Lower leg skin (tissue), 4 donors: Measurements from ENCODE around the gene GPS1. TPM values are rescaled to one million over a fixed set of nuclear protein-coding genes. Genes with fewer than 3 reads are reported as not detected.

Source experiments
- DNase-seq, 2 donors: peaks; one replicate each; pipeline ENCODE4 v3.0.0-alpha.2; 2019; ENCODE audit warnings: low spot score in 2 of 2
- H3K4me3 ChIP-seq: fragments of 200-600 bp; sonication (generic); 2 replicates; pipeline ENCODE4 v1.5.1; 2017; ENCODE audit warnings: mild to moderate bottlenecking, low read depth; ENCODE audit not compliant: poor library complexity, severe bottlenecking
- POLR2A ChIP-seq, 2 donors: fragments of 450-650 bp; IDR thresholded peaks; one replicate each; pipeline ENCODE4 v1.6.1; 2016 to 2017; ENCODE audit warnings: antibody characterized with exemption in 2 of 2, mild to moderate bottlenecking in 1 of 2, moderate library complexity in 1 of 2
- WGBS, 2 donors: methylation state at CpG; one replicate each; pipeline ENCODE4 v1.1.5; 2018; 5-methylcytosine and 5-hydroxymethylcytosine counted together
- intact Hi-C: fragments of 100-400 bp; cut with DNase I; formaldehyde crosslinking; loops from one replicate; pipeline ENCODE4 v1.15.0; 2023; ENCODE audit warnings: low total_unique reads
- total RNA-seq, 4 donors: library from RNA; depleted of rRNA; stranded (reverse); fragments of >200 nt; gene quantifications; one replicate each; pipeline ENCODE4 v1.1.0, GENCODE V29; 2016
- TF ChIP-seq, protein P1 (sequence below), 3 donors: fragments of 450-650 bp; IDR thresholded peaks; one replicate each; pipeline ENCODE4 v1.5.1; 2016; ENCODE audit warnings: antibody characterized with exemption in 3 of 3, mild to moderate bottlenecking in 3 of 3, moderate library complexity in 2 of 3

Gene GPS1
- total RNA-seq, 4 donors from 2014 or later: 57.2 to 99.3 (median 79.1) TPM

DNA sequence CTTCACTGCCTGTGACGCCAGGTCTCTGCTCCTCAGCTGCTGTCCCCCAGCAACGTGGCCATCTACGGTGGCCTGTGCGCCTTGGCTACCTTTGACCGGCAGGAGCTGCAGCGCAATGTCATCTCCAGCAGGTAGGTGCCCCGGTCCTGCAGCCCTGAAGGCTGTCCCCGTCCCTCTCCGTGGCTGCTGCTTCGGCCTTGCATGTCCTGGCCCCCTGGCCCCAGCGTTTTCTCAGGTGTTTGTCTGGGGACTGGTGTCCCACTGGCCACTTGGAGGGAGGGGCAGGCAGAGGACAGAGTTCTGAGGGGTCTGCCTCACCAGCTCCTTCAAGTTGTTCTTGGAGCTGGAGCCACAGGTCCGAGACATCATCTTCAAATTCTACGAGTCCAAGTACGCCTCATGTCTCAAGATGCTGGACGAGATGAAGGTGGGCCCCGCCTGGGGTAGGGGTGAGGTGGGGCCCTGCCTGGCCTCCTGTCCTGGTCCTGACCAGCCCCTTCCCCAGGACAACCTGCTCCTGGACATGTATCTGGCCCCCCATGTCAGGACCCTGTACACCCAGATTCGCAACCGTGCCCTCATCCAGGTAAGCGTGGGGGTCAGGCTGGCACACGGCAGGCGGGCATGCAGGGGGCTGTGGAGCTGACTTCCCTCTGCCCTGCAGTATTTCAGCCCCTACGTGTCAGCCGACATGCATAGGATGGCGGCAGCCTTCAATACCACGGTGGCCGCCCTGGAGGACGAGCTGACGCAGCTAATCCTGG is 4.4 kb downstream of the GPS1 start:
- no peak overlapping the region for H3K4me3 ChIP-seq
- intact Hi-C loops: no loop called here
- TF ChIP-seq, protein P1, sequence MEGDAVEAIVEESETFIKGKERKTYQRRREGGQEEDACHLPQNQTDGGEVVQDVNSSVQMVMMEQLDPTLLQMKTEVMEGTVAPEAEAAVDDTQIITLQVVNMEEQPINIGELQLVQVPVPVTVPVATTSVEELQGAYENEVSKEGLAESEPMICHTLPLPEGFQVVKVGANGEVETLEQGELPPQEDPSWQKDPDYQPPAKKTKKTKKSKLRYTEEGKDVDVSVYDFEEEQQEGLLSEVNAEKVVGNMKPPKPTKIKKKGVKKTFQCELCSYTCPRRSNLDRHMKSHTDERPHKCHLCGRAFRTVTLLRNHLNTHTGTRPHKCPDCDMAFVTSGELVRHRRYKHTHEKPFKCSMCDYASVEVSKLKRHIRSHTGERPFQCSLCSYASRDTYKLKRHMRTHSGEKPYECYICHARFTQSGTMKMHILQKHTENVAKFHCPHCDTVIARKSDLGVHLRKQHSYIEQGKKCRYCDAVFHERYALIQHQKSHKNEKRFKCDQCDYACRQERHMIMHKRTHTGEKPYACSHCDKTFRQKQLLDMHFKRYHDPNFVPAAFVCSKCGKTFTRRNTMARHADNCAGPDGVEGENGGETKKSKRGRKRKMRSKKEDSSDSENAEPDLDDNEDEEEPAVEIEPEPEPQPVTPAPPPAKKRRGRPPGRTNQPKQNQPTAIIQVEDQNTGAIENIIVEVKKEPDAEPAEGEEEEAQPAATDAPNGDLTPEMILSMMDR (IDR thresholded peaks at IDR 0.05): no peak
- no peak for TF ChIP-seq POLR2A (IDR thresholded peaks at IDR 0.05)
- 89 to 92% methylated on average over 24 to 25 of the region's 28 CpGs for WGBS, 2 donors
- no peak for DNase-seq

DNA sequence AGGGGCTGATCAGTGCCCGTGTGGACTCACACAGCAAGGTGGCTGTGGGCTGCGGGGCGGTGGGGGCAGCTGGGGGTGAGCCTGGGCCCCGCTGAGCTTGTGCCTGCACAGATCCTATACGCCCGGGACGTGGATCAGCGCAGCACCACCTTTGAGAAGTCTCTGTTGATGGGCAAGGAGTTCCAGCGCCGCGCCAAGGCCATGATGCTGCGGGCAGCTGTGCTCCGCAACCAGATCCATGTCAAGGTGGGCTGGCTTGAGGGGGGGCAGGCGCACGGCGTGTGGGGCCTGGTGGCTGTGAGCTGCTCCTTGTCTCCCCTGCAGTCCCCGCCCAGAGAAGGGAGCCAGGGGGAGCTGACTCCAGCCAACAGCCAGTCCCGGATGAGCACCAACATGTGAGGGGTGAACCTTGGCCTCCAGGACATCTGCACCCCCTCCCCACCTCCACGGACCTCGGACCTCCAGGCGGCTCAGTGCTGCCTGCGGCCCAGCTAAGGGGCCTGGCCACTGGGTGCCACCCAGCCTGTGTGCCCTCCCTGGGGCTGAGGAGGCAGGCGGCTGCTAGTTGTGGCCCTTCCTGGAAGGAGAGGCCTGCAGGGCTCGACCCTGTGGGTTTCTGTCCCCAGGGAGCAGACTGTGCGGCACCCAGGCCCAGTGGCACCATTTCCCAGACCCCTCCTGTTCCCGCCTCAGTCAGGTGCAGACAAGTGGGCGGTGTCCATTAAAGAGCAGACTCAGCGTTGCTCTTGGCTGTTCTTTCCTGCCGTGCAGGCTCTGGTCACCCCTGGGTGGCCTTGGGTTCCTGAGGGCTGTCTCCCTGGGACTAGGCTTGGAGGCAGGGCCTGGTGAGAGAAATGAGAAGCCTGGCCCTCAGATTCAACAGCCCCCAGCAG is 5.3 kb downstream of the GPS1 start:
- intact Hi-C loops: no loop called here
- TF ChIP-seq, protein P1 (IDR thresholded peaks at IDR 0.05): no peak
- no peak for TF ChIP-seq POLR2A (IDR thresholded peaks at IDR 0.05)
- WGBS, 2 donors: 81 to 84% methylated on average over 10 to 24 of the region's 29 CpGs
- H3K4me3 ChIP-seq: no peak overlapping the region
- DNase-seq: no peak

DNA sequence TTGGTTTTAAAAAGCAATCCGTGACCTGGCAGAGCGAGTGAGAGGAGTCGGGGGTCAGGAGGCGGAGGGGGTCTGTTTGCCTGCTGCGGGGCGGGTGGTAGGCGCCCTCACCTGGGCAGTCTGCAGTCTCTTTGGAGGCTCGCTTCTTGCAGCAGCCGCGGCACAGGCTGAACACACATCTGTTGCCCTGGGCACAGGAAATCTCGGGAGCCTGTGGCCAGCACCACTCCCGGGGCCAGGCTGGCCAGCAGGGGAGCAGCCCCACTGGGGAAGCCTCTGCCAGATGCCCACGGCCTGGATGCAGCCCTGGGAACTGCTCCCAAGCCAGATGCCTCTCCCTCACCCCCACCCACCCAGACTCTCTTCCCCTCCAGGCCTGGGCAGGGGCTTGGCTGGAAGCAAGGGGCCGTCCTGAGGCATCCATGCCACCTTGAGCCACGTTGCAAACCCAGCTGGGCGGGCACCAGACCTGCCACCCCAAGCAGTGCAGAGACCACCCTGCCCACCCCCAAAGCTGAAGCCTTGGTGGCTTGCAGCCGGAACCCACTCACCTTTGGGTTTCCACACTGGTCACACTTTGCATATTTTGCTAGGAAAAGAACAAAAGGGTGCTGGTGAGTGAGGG is 6.6 kb downstream of the GPS1 start:
- no peak for DNase-seq
- TF ChIP-seq, protein P1 (IDR thresholded peaks at IDR 0.05): no peak
- TF ChIP-seq POLR2A (IDR thresholded peaks at IDR 0.05): no peak
- intact Hi-C loops: no loop called here
- WGBS, 2 donors: 74 to 78% methylated on average over 14 to 17 of the region's 17 CpGs
- H3K4me3 ChIP-seq: no peak overlapping the region

DNA sequence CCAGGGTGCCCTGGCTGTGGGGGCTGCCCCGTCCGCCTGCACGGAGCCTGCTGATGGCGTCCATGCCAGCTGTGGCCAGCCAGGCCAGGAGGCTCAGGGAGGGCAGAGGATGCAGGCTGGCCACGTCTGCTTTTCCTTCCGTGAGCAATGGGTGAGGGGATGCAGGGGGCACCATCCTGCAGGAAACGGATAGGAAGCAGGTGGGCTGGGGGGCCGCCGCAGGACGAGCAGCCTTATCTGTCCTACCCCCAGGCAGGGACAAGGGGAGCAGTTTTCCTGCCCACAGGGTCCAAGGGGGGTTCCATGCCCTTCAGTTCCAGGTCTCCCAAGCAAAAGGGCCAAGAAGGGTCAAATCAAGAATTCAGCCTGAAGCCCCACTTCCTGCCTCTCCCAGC is 7.2 kb downstream of the GPS1 start:
- no peak overlapping the region for H3K4me3 ChIP-seq
- no peak for DNase-seq
- intact Hi-C loops: no loop called here
- WGBS, 2 donors: 81 to 86% methylated on average over 10 of the region's 10 CpGs
- TF ChIP-seq POLR2A (IDR thresholded peaks at IDR 0.05): no peak
- TF ChIP-seq, protein P1 (IDR thresholded peaks at IDR 0.05): no peak

DNA sequence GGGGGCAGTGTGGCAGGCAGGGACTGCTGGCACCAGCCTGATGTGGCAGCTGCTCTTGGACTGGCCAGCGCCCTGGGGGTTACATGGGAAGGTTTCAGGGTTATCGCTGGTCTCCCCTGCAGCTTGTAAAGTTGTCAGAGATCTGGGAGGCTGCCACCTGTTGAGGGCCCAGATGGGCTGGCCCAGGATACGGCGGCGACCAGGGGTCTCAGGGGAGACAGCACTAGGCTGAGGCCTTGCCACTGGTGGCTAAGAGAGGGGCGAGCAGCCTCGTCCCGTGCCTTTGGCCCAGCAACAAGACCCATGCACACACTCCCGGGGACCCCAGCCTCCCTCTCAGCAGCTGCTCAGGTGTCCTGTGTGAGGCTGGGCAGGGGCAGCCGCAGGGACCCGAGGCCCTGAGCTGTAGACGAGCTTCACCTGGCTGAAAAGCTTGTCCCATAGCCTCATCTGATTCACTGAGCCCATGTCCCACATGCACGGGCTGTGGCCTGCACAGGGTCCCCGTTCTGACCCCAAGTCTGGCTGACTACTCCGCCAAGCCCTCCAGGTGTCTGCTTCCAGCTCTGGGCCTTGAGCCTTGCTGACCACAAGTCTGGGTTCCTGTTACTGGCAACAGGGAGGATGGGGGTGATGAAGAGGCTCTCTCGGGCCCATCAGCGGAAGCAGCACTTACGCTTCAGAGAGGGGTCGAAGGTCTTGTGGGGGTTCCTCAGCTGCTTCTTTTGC is 7.7 kb downstream of the GPS1 start:
- WGBS, 2 donors: 72 to 79% methylated on average over 13 to 17 of the region's 19 CpGs
- no peak overlapping the region for H3K4me3 ChIP-seq
- intact Hi-C loops: no loop called here
- DNase-seq: no peak
- TF ChIP-seq, protein P1 (IDR thresholded peaks at IDR 0.05): no peak
- no peak for TF ChIP-seq POLR2A (IDR thresholded peaks at IDR 0.05)
